HCT116 (cell line): ENCODE measurements around the gene HPGDS. TPM values are rescaled to one million over a fixed set of nuclear protein-coding genes. Genes with fewer than 3 reads are reported as not detected.
A peak's percentile ranks its signal among the peaks of the same experiment; 100 is the strongest.

Experiments used
- ATAC-seq: fragments of 200-7000 bp; cut with Tn5 transposase; 2 replicates; pipeline ENCODE4 v1.9.1; 2020; ENCODE audit warnings: mild to moderate bottlenecking, moderate library complexity
- BruUV-seq: library from RNA; stranded (reverse); fragments of 400-500 nt; replicated peaks from 2 replicates; lab custom pipeline; 2021; lab: Mats Ljungman, UMichigan
- CTCF ChIA-PET: fragments of 300-600 bp; sonication (Branson Sonifier 250); formaldehyde crosslinking; loops from one replicate; lab custom pipeline; 2021; ENCODE audit warnings: antibody characterized with exemption; lab: Charles Lee
- POLR2A ChIA-PET: fragments of 300-600, 350-600 bp; sonication (Branson Sonifier 250); formaldehyde crosslinking; loops from one replicate; lab custom pipeline; 2021; ENCODE audit warnings: antibody characterized with exemption; lab: Charles Lee
- RAD21 ChIA-PET, 2 experiments: fragments of 300-600 bp; sonication (Branson Sonifier 250); formaldehyde crosslinking; loops; one replicate each; lab custom pipeline; 2023; ENCODE audit warnings: low total read pairs in 2 of 2; ENCODE audit not compliant: uncharacterized antibody in 2 of 2, unreplicated experiment in 2 of 2, low non-redundant PET in 1 of 2; lab: Charles Lee
- DNase-seq: peaks from one replicate; pipeline ENCODE4 v3.0.0-alpha.2; 2010; ENCODE audit warnings: low read depth, low spot score
- H2AFZ ChIP-seq: fragments of 200-600 bp; shearing (Covaris generic), sonication (generic); 2 replicates; pipeline ENCODE4 v1.6.1; 2017; ENCODE audit warnings: low read depth, mixed run types, mixed read lengths, antibody characterized with exemption, low read length; ENCODE audit not compliant: poor library complexity, severe bottlenecking
- H3K27ac ChIP-seq: 2 replicates; pipeline ENCODE4 v1.5.1; 2012; ENCODE audit warnings: low read depth, low read length
- H3K27me3 ChIP-seq: fragments of 200-600 bp; sonication (generic); 2 replicates; pipeline ENCODE4 v1.6.1; 2016; ENCODE audit warnings: mixed run types, low read length, mixed read lengths; ENCODE audit not compliant: insufficient read depth
- H3K36me3 ChIP-seq, 2 experiments: fragments of 200-500 bp in 1 of 2; fragments of 200-600 bp in 1 of 2; sonication (Bioruptor generic) in 1 of 2; sonication (generic) in 1 of 2; 2 replicates each; pipeline versions ENCODE4 v1.5.1 to v1.6.1; 2014 to 2016; ENCODE audit warnings: low read length in 2 of 2, inconsistent platforms in 1 of 2, mixed read lengths in 1 of 2, mixed run types in 1 of 2; ENCODE audit not compliant: insufficient read depth in 2 of 2, control insufficient read depth in 1 of 2
- H3K4me1 ChIP-seq, 2 experiments: fragments of 200-600 bp in 1 of 2; sonication (generic) in 1 of 2; 2 replicates each; pipeline versions ENCODE4 v1.5.1 to v1.6.1; 2012 to 2017; ENCODE audit warnings: low read length in 2 of 2, inconsistent platforms in 1 of 2, mild to moderate bottlenecking in 1 of 2, mixed read lengths in 1 of 2, mixed run types in 1 of 2, moderate library complexity in 1 of 2; ENCODE audit not compliant: insufficient read depth in 2 of 2, control insufficient read depth in 1 of 2
- H3K4me2 ChIP-seq: fragments of 200-600 bp; sonication (generic); 2 replicates; pipeline ENCODE4 v1.6.1; 2017; ENCODE audit warnings: mixed run types, low read length, mixed read lengths
- H3K4me3 ChIP-seq, 2 experiments: fragments of 200-600 bp in 1 of 2; sonication (generic) in 1 of 2; replicated peaks in 1 of 2; 2 replicates each; pipeline ENCODE4 v1.5.1; 2011 to 2016; ENCODE audit warnings: low read length in 2 of 2, control low read depth in 1 of 2, low read depth in 1 of 2, mild to moderate bottlenecking in 1 of 2, mixed read lengths in 1 of 2, mixed run types in 1 of 2
- H3K79me2 ChIP-seq: fragments of 200-600 bp; sonication (generic); 2 replicates; pipeline ENCODE4 v1.6.1; 2017; ENCODE audit warnings: mild to moderate bottlenecking, mixed run types, low read length, moderate library complexity, mixed read lengths; ENCODE audit not compliant: insufficient read depth
- H3K9ac ChIP-seq: fragments of 200-600 bp; sonication (generic); 2 replicates; pipeline ENCODE4 v1.6.1; 2016; ENCODE audit warnings: low read length, mixed read lengths
- H3K9me2 ChIP-seq: fragments of 200-600 bp; sonication (generic), shearing (Covaris generic); 2 replicates; pipeline ENCODE4 v1.6.1; 2017; ENCODE audit warnings: mixed run types, mild to moderate bottlenecking, moderate library complexity; ENCODE audit not compliant: insufficient read depth
- H3K9me3 ChIP-seq, 2 experiments: fragments of 200-500 bp in 1 of 2; fragments of 200-600 bp in 1 of 2; sonication (Bioruptor generic) in 1 of 2; sonication (generic) in 1 of 2; 2 replicates each; pipeline ENCODE4 v1.6.1; 2014 to 2017; ENCODE audit warnings: low read length in 2 of 2, mixed read lengths in 2 of 2, inconsistent platforms in 1 of 2, low read depth in 1 of 2, mild to moderate bottlenecking in 1 of 2, mixed run types in 1 of 2, moderate library complexity in 1 of 2; ENCODE audit not compliant: control insufficient read depth in 1 of 2, insufficient read depth in 1 of 2
- H4K20me1 ChIP-seq: fragments of 200-600 bp; sonication (generic), shearing (Covaris generic); 2 replicates; pipeline ENCODE4 v1.6.1; 2017; ENCODE audit warnings: mixed run types, mild to moderate bottlenecking, moderate library complexity; ENCODE audit not compliant: insufficient read depth
- CTCF ChIP-seq, 3 experiments: fragments of 200-600 bp in 1 of 3; sonication (generic) in 1 of 3; IDR thresholded peaks in 2 of 3; conservative IDR thresholded peaks in 1 of 3; 2 replicates each; pipeline ENCODE4 v1.5.1; 2012 to 2017; ENCODE audit warnings: low read depth in 2 of 3, low read length in 2 of 3, antibody characterized with exemption in 1 of 3, borderline replicate concordance in 1 of 3, control low read depth in 1 of 3, mild to moderate bottlenecking in 1 of 3, mixed read lengths in 1 of 3, mixed run types in 1 of 3, moderate library complexity in 1 of 3; ENCODE audit not compliant: insufficient read depth in 1 of 3
- EGR1 ChIP-seq: IDR thresholded peaks from 2 replicates; pipeline ENCODE4 v1.6.1; 2012; ENCODE audit warnings: low read depth
- FOSL1 ChIP-seq: IDR thresholded peaks from 2 replicates; pipeline ENCODE4 v1.6.1; 2012; ENCODE audit warnings: low read depth
- POLR2A ChIP-seq: IDR thresholded peaks from 2 replicates; pipeline ENCODE4 v1.7.0; 2011; ENCODE audit warnings: borderline replicate concordance; ENCODE audit not compliant: insufficient read depth, insufficient read length; ENCODE audit errors: extremely low read depth
- RAD21 ChIP-seq: IDR thresholded peaks from 2 replicates; pipeline ENCODE4 v1.6.1; 2012; ENCODE audit warnings: low read depth, mild to moderate bottlenecking
- SRF ChIP-seq: IDR thresholded peaks from 2 replicates; pipeline ENCODE4 v1.6.1; 2012; ENCODE audit warnings: low read depth
- intact Hi-C: fragments of 100-400 bp; cut with micrococcal nuclease; formaldehyde crosslinking; loops from 2 replicates; pipeline ENCODE4 v1.10.0; 2022
- total RNA-seq: library from RNA; stranded (reverse); gene quantifications from one replicate; pipeline ENCODE4 v1.2.1, GENCODE V29; 2021; ENCODE audit not compliant: unreplicated experiment
- TF ChIP-seq, protein P1 (sequence below): IDR thresholded peaks from 2 replicates; pipeline ENCODE4 v1.6.1; 2012
- TF ChIP-seq, protein P2 (sequence below): IDR thresholded peaks from 2 replicates; pipeline ENCODE4 v1.6.1; 2012
- TF ChIP-seq, protein P3 (sequence below): IDR thresholded peaks from 2 replicates; pipeline ENCODE4 v1.6.1; 2012; ENCODE audit warnings: low read depth

Gene HPGDS
- total RNA-seq, 1 experiment from 2014 or later: not detected

GRCh38 chr4:94345266-94345665 is 2.6 kb upstream of the HPGDS start:
- Histone ChIP-seq H3K9me2 (no peaks in the 10 kb centered on the region), H3K9me3 (no peaks in the 10 kb centered on the region), H3K4me3 (no peak overlapping the region), H3K27me3 (no peaks in the 10 kb centered on the region), H3K27ac (no peak overlapping the region), H3K9ac (no peak overlapping the region), H3K4me2 (no peak overlapping the region), H3K79me2 (no peaks in the 10 kb centered on the region), H4K20me1 (no peaks in the 10 kb centered on the region), H2AFZ (no peak overlapping the region), H3K36me3 (no peaks in the 10 kb centered on the region), H3K4me1 (0 out of 4 replicates have a peak, but pooled peaks cover 0 to 3% of the 10 kb centered on the region in 2 experiments)
- ATAC-seq: no peak
- ChIA-PET CTCF (no interaction called here), POLR2A (no interaction called here), RAD21 (no interaction called here)
- no TSS peak for BruUV-seq
- intact Hi-C loops: no loop called here
- DNase-seq: no peak
- TF ChIP-seq, protein P1, sequence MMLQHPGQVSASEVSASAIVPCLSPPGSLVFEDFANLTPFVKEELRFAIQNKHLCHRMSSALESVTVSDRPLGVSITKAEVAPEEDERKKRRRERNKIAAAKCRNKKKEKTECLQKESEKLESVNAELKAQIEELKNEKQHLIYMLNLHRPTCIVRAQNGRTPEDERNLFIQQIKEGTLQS: no peak
- no peak for TF ChIP-seq FOSL1
- no peak for TF ChIP-seq SRF
- TF ChIP-seq, protein P2, sequence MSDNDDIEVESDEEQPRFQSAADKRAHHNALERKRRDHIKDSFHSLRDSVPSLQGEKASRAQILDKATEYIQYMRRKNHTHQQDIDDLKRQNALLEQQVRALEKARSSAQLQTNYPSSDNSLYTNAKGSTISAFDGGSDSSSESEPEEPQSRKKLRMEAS: no peak
- TF ChIP-seq POLR2A: no peak
- TF ChIP-seq, all 23 proteins: peak for 0

DNA sequence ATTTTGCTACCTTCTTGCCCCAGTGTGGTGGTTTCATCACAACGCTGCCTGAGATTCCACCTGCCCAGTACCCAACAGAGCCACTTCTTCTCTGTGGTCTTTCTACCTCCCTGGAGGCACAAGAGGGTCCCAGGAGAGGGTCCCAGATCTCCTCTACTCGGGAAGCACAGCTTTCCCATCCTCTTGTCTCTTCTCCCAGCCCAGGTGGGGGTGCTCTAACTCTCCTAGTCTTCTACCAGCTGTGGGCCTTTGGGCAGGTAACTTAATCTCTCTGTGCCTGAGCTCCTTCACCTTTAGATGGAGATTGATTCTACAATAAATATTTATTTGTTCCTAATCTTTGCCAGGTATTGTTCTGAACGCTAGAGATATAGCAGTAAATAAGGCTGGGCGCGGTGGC is 1.8 kb upstream of the HPGDS start:
- H3K27me3 ChIP-seq: no peaks in the 10 kb centered on the region

More for the DNA sequence above, 1.8 kb upstream of the HPGDS start:
- H4K20me1 ChIP-seq: no peaks in the 10 kb centered on the region
- no TSS peak for BruUV-seq
- intact Hi-C loops: no loop called here
- H3K4me3 ChIP-seq: no peak overlapping the region
- H3K9me3 ChIP-seq: no peaks in the 10 kb centered on the region
- ATAC-seq (no peak), DNase-seq (no peak)
- H3K36me3 ChIP-seq: no peaks in the 10 kb centered on the region
- ChIA-PET POLR2A (no interaction called here), CTCF (no interaction called here), RAD21 (interaction anchor here in 1 of 2 experiments (0.8 kb wide), 1 partner anchor 377 kb away, joined by 4 read pairs; no protein-coding TSS in a partner anchor)
- TF ChIP-seq CTCF (IDR thresholded peaks at IDR 0.05 in 2 of 3, conservative IDR thresholded peaks at IDR 0.05 in 1 of 3; ENCODE audit: borderline replicate concordance in 1 of 3, insufficient read depth in 1 of 3, low read depth in 2 of 3, low read length in 2 of 3): 0 out of 6 replicates have a peak, but pooled peaks of 1 of the 3 experiments have one; percentile 9
- TF ChIP-seq RAD21: 0 out of 2 replicates have a peak, but pooled peaks have one; percentile 6
- TF ChIP-seq EGR1: no peak
- TF ChIP-seq, protein P3, sequence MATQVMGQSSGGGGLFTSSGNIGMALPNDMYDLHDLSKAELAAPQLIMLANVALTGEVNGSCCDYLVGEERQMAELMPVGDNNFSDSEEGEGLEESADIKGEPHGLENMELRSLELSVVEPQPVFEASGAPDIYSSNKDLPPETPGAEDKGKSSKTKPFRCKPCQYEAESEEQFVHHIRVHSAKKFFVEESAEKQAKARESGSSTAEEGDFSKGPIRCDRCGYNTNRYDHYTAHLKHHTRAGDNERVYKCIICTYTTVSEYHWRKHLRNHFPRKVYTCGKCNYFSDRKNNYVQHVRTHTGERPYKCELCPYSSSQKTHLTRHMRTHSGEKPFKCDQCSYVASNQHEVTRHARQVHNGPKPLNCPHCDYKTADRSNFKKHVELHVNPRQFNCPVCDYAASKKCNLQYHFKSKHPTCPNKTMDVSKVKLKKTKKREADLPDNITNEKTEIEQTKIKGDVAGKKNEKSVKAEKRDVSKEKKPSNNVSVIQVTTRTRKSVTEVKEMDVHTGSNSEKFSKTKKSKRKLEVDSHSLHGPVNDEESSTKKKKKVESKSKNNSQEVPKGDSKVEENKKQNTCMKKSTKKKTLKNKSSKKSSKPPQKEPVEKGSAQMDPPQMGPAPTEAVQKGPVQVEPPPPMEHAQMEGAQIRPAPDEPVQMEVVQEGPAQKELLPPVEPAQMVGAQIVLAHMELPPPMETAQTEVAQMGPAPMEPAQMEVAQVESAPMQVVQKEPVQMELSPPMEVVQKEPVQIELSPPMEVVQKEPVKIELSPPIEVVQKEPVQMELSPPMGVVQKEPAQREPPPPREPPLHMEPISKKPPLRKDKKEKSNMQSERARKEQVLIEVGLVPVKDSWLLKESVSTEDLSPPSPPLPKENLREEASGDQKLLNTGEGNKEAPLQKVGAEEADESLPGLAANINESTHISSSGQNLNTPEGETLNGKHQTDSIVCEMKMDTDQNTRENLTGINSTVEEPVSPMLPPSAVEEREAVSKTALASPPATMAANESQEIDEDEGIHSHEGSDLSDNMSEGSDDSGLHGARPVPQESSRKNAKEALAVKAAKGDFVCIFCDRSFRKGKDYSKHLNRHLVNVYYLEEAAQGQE: no peak
- H3K4me1 ChIP-seq: 0 out of 4 replicates have a peak, but pooled peaks cover 0 to 3% of the 10 kb centered on the region in 2 experiments
- H3K9ac ChIP-seq: no peak overlapping the region
- H3K79me2 ChIP-seq: no peaks in the 10 kb centered on the region
- no peaks in the 10 kb centered on the region for H3K9me2 ChIP-seq
- no peak overlapping the region for H3K27ac ChIP-seq
- no peak overlapping the region for H3K4me2 ChIP-seq
- H2AFZ ChIP-seq: no peak overlapping the region
